Measurements from ENCODE around the gene MAB21L4. TPM values are rescaled to one million over a fixed set of nuclear protein-coding genes. Genes with fewer than 3 reads are reported as not detected.

MAB21L4 gene
- total RNA-seq, 4 donors from 2014 or later: 0.83 TPM; not detected in 3

Other genes starting within 250 kb of the MAB21L4 start
- not detected for gene AQP12B, start 213.3 kb downstream of the MAB21L4 start, total RNA-seq
- gene AQP12A, start 204.3 kb downstream of the MAB21L4 start, total RNA-seq: not detected
- 1 to 10 TPM; 1.7 to 4.1 (median 3.4) TPM for gene KIF1A, start 75.9 kb downstream of the MAB21L4 start, total RNA-seq
- gene AGXT, start 27.3 kb downstream of the MAB21L4 start, total RNA-seq: not detected
- gene CROCC2, start 10.2 kb upstream of the MAB21L4 start, total RNA-seq: not detected
- gene SNED1, start 102.5 kb upstream of the MAB21L4 start, total RNA-seq: 10 to 100 TPM in 2 of 4 donors, 1 to 10 TPM in 2; 7.3 to 14.1 (median 11.6) TPM
- 10 to 100 TPM; 19.5 to 26.6 (median 24.5) TPM for gene MTERF4, start 206.1 kb upstream of the MAB21L4 start, total RNA-seq

Data from esophagus muscularis mucosa (tissue), 4 donors.